Measurements from ENCODE around the gene RPSA.

The RPSA gene

DNA sequence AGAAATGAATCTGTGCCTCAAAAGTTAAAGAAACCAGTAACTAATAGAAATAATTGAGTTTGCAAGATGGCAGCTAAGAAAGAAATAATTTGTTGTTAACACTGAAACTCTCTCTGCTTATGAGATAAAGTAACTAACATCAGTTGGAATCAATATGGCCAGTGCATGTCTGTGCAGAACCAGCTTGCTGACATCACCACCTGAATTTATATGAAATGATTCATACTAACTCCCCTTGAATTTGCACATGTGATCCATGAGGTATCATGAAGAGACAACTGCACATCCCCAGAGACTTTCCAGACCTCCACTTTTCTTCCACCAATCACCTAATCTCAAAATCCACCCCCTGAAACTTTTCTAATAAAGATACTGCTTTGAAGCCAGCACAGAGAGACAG is 33.7 kb upstream of the RPSA start:
- DNase-seq, result no peak

GRCh38 chr3:39376959-39377634 is 29.4 kb upstream of the RPSA start:
- no peaks in the 10 kb centered on the region for H3K9me3 ChIP-seq (ENCODE audit: severe bottlenecking)
- TF ChIP-seq, protein P1, sequence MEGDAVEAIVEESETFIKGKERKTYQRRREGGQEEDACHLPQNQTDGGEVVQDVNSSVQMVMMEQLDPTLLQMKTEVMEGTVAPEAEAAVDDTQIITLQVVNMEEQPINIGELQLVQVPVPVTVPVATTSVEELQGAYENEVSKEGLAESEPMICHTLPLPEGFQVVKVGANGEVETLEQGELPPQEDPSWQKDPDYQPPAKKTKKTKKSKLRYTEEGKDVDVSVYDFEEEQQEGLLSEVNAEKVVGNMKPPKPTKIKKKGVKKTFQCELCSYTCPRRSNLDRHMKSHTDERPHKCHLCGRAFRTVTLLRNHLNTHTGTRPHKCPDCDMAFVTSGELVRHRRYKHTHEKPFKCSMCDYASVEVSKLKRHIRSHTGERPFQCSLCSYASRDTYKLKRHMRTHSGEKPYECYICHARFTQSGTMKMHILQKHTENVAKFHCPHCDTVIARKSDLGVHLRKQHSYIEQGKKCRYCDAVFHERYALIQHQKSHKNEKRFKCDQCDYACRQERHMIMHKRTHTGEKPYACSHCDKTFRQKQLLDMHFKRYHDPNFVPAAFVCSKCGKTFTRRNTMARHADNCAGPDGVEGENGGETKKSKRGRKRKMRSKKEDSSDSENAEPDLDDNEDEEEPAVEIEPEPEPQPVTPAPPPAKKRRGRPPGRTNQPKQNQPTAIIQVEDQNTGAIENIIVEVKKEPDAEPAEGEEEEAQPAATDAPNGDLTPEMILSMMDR (IDR thresholded peaks at IDR 0.05; ENCODE audit: low read depth, low read length), result no peak
- H3K27ac ChIP-seq, result no peak overlapping the region
- no peak overlapping the region for H3K4me3 ChIP-seq (ENCODE audit: low read depth, low read length)
- no peak for DNase-seq
- no peaks in the 10 kb centered on the region for H3K36me3 ChIP-seq
- H3K27me3 ChIP-seq (ENCODE audit: insufficient read depth, low read depth, severe bottlenecking), result no peaks in the 10 kb centered on the region

More for the DNA sequence above, 33.7 kb upstream of the RPSA start:
- Histone ChIP-seq H3K4me3 (ENCODE audit: low read depth, low read length) (no peak overlapping the region), H3K36me3 (no peaks in the 10 kb centered on the region), H3K27ac (no peak overlapping the region), H3K9me3 (ENCODE audit: severe bottlenecking) (peaks cover 2% of the 10 kb centered on the region), H3K27me3 (ENCODE audit: insufficient read depth, low read depth, severe bottlenecking) (no peaks in the 10 kb centered on the region)
- TF ChIP-seq, protein P1 (IDR thresholded peaks at IDR 0.05; ENCODE audit: low read depth, low read length), result no peak

DNA sequence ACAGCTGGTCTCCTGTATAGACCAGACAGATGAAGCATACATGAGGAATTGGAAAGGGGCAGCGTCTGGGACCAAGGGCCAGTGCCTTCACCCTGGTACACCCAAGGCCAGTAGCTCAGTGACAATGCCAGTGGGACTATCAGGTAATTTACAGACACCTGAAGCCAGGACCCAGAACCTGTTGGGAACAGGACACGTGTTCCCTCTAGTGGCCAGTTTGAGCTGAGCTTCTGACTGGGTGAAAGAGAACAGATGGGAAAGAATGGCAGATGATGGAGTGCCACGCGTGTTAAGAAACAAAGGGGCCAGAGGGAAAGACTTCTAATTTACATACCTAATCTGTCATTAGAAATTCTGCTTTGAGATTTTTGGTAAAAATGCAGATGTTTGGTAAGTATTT is 28.4 kb upstream of the RPSA start:
- no peaks in the 10 kb centered on the region for H3K9me3 ChIP-seq (ENCODE audit: severe bottlenecking)
- DNase-seq, result peak; percentile 73
- TF ChIP-seq, protein P1 (IDR thresholded peaks at IDR 0.05; ENCODE audit: low read depth, low read length), result peak; percentile 87
- no peak overlapping the region for H3K4me3 ChIP-seq (ENCODE audit: low read depth, low read length)
- H3K36me3 ChIP-seq, result no peaks in the 10 kb centered on the region
- no peaks in the 10 kb centered on the region for H3K27me3 ChIP-seq (ENCODE audit: insufficient read depth, low read depth, severe bottlenecking)
- H3K27ac ChIP-seq, result no peak overlapping the region

- Histone ChIP-seq H3K9me3 (ENCODE audit: severe bottlenecking) (no peaks in the 10 kb centered on the region), H3K4me3 (ENCODE audit: low read depth, low read length) (no peak overlapping the region), H3K27ac (no peak overlapping the region), H3K36me3 (no peaks in the 10 kb centered on the region; the same call in 1 of the 2 replicates), H3K27me3 (ENCODE audit: insufficient read depth, low read depth, severe bottlenecking) (no peaks in the 10 kb centered on the region)
- DNase-seq, result no peak
- TF ChIP-seq, protein P1 (IDR thresholded peaks at IDR 0.05; ENCODE audit: low read depth, low read length), result no peak
Observed at GRCh38 chr3:39378957-39379777, 27.4 kb upstream of the RPSA start.

- H3K9me3 ChIP-seq (ENCODE audit: severe bottlenecking), result no peaks in the 10 kb centered on the region
- H3K27me3 ChIP-seq (ENCODE audit: insufficient read depth, low read depth, severe bottlenecking), result no peaks in the 10 kb centered on the region
- no peak for DNase-seq
- H3K36me3 ChIP-seq, result no peaks in the 10 kb centered on the region; the same call in none of the 2 replicates
- no peak overlapping the region for H3K4me3 ChIP-seq (ENCODE audit: low read depth, low read length)
- no peak overlapping the region for H3K27ac ChIP-seq
- TF ChIP-seq, protein P1 (IDR thresholded peaks at IDR 0.05; ENCODE audit: low read depth, low read length), result no peak
Observed at GRCh38 chr3:39379778-39380155, 26.8 kb upstream of the RPSA start.

Data from WERI-Rb-1 (cell line).